Gastroesophageal sphincter (tissue), 4 donors: Measurements from ENCODE around the gene SFMBT2. TPM values are rescaled to one million over a fixed set of nuclear protein-coding genes. Genes with fewer than 3 reads are reported as not detected.

Source experiments
- ATAC-seq: fragments of 150-250 bp; one replicate; pipeline ENCODE4 v1.9.1; 2016; ENCODE audit warnings: mild to moderate bottlenecking, moderate library complexity
- H3K27ac ChIP-seq, 4 donors: fragments of 200-600 bp; sonication (generic) in 3 of 4; 1 replicate in 3 of 4; 2 replicates in 1 of 4; pipeline ENCODE4 v1.5.1; 2016 to 2019
- H3K27me3 ChIP-seq: fragments of 200-600 bp; sonication (generic); one replicate; pipeline ENCODE4 v1.5.1; 2019
- H3K36me3 ChIP-seq, 2 donors: fragments of 200-600 bp; sonication (generic); one replicate each; pipeline ENCODE4 v1.5.1; 2019; ENCODE audit warnings: control low read depth in 1 of 2
- H3K4me1 ChIP-seq, 3 donors: fragments of 200-600 bp; sonication (generic); 1 replicate in 2 of 3; 2 replicates in 1 of 3; pipeline ENCODE4 v1.5.1; 2016 to 2019; ENCODE audit warnings: control low read depth in 2 of 3
- H3K4me3 ChIP-seq, 2 donors: fragments of 200-600 bp; sonication (generic); one replicate each; pipeline ENCODE4 v1.5.1; 2019; ENCODE audit warnings: mild to moderate bottlenecking in 1 of 2, moderate library complexity in 1 of 2
- H3K9me3 ChIP-seq, 3 donors: fragments of 200-600 bp; sonication (generic); one replicate each; pipeline ENCODE4 v1.5.1; 2017 to 2019; ENCODE audit warnings: control low read depth in 2 of 3
- EP300 ChIP-seq: sonication (generic); formaldehyde crosslinking; IDR thresholded peaks from one replicate; pipeline ENCODE4 v1.6.1; 2017; ENCODE audit warnings: antibody characterized with exemption, mild to moderate bottlenecking
- POLR2A ChIP-seq, 2 donors: fragments of 450-650 bp; IDR thresholded peaks; one replicate each; pipeline ENCODE4 v1.6.1; 2017; ENCODE audit warnings: antibody characterized with exemption in 2 of 2, mild to moderate bottlenecking in 2 of 2, moderate library complexity in 1 of 2
- POLR2AphosphoS5 ChIP-seq: sonication (generic); formaldehyde crosslinking; IDR thresholded peaks from one replicate; pipeline ENCODE4 v1.6.1; 2017; ENCODE audit warnings: antibody characterized with exemption
- WGBS, 2 donors: methylation state at CpG; one replicate each; pipeline ENCODE4 v1.1.5; 2018; ENCODE audit warnings: low coverage in 1 of 2; 5-methylcytosine and 5-hydroxymethylcytosine counted together
- total RNA-seq, 4 donors: library from RNA; depleted of rRNA; stranded (reverse); fragments of >200 nt; gene quantifications; one replicate each; pipeline ENCODE4 v1.1.0, GENCODE V29; 2016
- TF ChIP-seq, protein P1 (sequence below), 4 experiments: fragments of 200-600 bp in 2 of 4; fragments of 450-650 bp in 2 of 4; sonication (generic) in 1 of 4; IDR thresholded peaks; one replicate each; pipeline ENCODE4 v1.5.1; 2017 to 2019; ENCODE audit warnings: antibody characterized with exemption in 4 of 4, mild to moderate bottlenecking in 2 of 4, moderate library complexity in 2 of 4

The SFMBT2 gene
- total RNA-seq, 4 donors from 2014 or later: 6.9 to 14.3 (median 11.4) TPM

DNA sequence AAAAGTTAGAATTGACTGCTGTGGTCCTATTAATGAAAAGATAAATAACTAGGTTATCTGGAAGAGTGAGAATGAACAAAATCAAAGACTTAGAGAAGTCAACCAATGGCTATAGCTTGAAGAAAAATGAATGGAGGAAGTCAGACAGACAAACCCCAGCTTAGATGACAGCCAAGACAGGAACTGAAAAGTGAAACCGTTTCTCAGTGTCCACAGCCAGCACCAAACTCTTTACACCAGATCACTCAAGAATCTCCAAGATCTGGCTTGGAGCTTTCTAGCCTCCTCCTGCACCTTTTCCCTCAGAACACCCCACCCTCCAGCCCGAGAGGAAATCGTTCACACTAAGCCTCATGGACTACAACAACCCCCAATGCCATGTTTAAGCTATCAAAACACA is 167.0 kb downstream of the SFMBT2 start:
- Histone ChIP-seq H3K36me3 (peaks cover 0 to 42% of the 10 kb centered on the region in 2 donors), H3K27ac (no peak overlapping the region), H3K4me3 (no peak overlapping the region), H3K4me1 (no peaks in the 10 kb centered on the region), H3K27me3 (no peaks in the 10 kb centered on the region), H3K9me3 (no peaks in the 10 kb centered on the region)
- 47 to 65% methylated on average over 3 of the region's 3 CpGs for WGBS, 2 donors
- ATAC-seq: no peak
- no peak for TF ChIP-seq EP300
- TF ChIP-seq POLR2AphosphoS5: no peak
- no peak for TF ChIP-seq POLR2A (IDR thresholded peaks at IDR 0.05)
- TF ChIP-seq, protein P1, sequence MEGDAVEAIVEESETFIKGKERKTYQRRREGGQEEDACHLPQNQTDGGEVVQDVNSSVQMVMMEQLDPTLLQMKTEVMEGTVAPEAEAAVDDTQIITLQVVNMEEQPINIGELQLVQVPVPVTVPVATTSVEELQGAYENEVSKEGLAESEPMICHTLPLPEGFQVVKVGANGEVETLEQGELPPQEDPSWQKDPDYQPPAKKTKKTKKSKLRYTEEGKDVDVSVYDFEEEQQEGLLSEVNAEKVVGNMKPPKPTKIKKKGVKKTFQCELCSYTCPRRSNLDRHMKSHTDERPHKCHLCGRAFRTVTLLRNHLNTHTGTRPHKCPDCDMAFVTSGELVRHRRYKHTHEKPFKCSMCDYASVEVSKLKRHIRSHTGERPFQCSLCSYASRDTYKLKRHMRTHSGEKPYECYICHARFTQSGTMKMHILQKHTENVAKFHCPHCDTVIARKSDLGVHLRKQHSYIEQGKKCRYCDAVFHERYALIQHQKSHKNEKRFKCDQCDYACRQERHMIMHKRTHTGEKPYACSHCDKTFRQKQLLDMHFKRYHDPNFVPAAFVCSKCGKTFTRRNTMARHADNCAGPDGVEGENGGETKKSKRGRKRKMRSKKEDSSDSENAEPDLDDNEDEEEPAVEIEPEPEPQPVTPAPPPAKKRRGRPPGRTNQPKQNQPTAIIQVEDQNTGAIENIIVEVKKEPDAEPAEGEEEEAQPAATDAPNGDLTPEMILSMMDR (IDR thresholded peaks at IDR 0.05): no peak

DNA sequence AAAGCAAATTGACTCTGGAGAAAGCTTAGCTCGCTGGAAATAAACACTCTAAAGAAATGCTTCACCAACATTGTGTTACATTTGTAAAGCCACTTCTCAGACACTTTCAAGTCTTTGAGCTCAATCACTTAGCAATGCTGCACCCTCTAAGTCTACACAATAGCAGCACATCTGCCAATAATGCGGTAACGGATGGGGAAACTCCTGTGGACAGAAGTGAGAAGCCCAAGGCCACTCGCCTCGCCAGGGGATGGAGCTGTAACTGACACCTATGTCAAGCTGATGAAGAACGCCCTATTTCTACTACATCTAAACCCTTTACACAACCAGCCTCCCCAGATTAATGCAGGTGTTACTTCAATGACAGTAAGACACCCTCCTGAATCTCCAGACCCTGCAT is 167.7 kb downstream of the SFMBT2 start:
- 66 to 100% methylated on average over 2 to 6 of the region's 6 CpGs for whole genome bisulfite sequencing, 2 donors
- ATAC-seq: no peak
- Histone ChIP-seq H3K9me3 (no peaks in the 10 kb centered on the region), H3K36me3 (peaks cover 0 to 39% of the 10 kb centered on the region in 2 donors), H3K4me1 (no peaks in the 10 kb centered on the region), H3K27me3 (no peaks in the 10 kb centered on the region), H3K4me3 (no peak overlapping the region), H3K27ac (no peak overlapping the region)
- no peak for TF ChIP-seq POLR2AphosphoS5
- TF ChIP-seq POLR2A (IDR thresholded peaks at IDR 0.05): no peak
- TF ChIP-seq EP300: no peak
- TF ChIP-seq, protein P1 (IDR thresholded peaks at IDR 0.05): no peak

DNA sequence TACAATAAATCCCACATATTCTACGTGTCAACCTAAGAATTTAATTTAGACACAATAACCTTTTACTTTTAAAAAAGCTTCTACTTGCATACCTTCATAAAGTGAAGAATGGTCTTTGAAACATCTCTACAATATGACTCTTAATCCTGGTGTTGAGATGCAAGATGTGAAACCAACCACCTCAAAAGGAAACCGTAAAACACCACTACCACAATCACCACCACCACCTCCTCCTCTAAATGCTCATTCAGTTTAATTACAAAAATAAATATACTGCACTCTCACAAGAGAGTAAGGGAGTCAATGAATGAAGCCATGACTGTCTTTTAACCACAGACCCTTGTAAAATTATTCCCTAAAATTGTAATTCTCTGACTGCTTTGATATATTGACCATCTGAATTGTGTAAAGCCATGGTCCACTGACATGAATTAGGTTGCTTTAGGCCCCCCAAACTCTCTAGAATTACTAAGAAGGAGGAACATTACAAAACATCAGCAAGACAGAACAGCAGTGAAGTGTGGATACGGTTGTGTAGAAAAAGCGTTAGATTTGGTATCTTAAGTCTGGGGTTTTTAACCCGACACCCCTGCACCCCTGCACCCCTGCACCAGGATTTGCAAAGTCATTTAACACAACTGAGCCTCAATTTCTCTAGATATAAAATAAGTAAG is 171.4 kb downstream of the SFMBT2 start:
- no peaks in the 10 kb centered on the region for H3K27me3 ChIP-seq
- H3K4me3 ChIP-seq: no peak overlapping the region
- no peaks in the 10 kb centered on the region for H3K9me3 ChIP-seq
- H3K4me1 ChIP-seq: no peaks in the 10 kb centered on the region
- 82 to 95% methylated on average over 5 of the region's 5 CpGs for WGBS, 2 donors
- TF ChIP-seq EP300 (no peak), POLR2AphosphoS5 (no peak), POLR2A (IDR thresholded peaks at IDR 0.05) (no peak)
- TF ChIP-seq, protein P1 (IDR thresholded peaks at IDR 0.05): no peak
- H3K27ac ChIP-seq: no peak overlapping the region
- no peak for ATAC-seq
- H3K36me3 ChIP-seq: peaks cover 0 to 43% of the 10 kb centered on the region in 2 donors

DNA sequence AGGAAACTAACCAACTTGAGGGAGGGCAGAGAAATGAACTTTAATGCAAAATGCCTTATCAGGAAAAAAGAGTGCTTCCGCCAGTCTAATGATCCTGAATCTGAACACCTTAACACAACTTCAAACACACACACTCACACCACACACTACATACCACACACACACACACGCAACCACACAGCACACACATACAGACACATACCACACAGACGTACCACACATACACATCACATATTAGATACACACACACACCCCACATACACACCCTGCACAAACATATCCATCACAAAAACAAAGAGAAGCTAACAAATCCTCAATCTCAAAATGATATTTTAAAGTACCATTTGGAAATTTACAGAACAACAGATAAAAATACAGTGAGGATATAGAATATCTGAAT is 175.5 kb downstream of the SFMBT2 start:
- no peaks in the 10 kb centered on the region for H3K9me3 ChIP-seq
- H3K4me3 ChIP-seq: no peak overlapping the region
- 96% methylated on average over 3 of the region's 3 CpGs for WGBS, 2 donors
- no peak for ATAC-seq
- no peak overlapping the region for H3K27ac ChIP-seq
- H3K36me3 ChIP-seq: peaks cover 0 to 13% of the 10 kb centered on the region in 2 donors
- H3K27me3 ChIP-seq: no peaks in the 10 kb centered on the region
- TF ChIP-seq EP300 (no peak), POLR2AphosphoS5 (no peak), POLR2A (IDR thresholded peaks at IDR 0.05) (no peak)
- TF ChIP-seq, protein P1 (IDR thresholded peaks at IDR 0.05): no peak
- no peaks in the 10 kb centered on the region for H3K4me1 ChIP-seq

DNA sequence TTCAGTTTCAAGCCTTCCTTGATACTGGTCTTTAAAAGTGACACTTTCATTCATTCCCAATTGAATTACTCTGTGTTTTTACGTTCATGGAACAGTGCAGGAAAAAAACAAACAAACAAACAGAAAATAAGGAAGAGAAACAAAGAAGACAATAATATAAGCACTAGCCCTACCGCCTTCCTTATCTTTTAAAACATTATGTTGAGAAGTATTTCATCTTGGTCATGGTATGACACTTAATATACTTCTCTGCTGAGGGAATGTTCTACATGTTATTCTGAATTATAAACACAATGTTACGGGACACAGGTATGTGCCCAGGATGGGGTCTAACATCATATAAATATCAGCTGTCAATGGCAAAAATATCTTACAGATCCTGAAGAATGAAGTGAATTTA is 176.7 kb downstream of the SFMBT2 start:
- Histone ChIP-seq H3K27ac (no peak overlapping the region), H3K9me3 (no peaks in the 10 kb centered on the region), H3K36me3 (peaks cover 0 to 13% of the 10 kb centered on the region in 2 donors), H3K4me1 (no peaks in the 10 kb centered on the region), H3K27me3 (no peaks in the 10 kb centered on the region), H3K4me3 (no peak overlapping the region)
- 79 to 88% methylated on average over 3 of the region's 3 CpGs for WGBS, 2 donors
- ATAC-seq: no peak
- TF ChIP-seq EP300 (no peak), POLR2AphosphoS5 (no peak), POLR2A (IDR thresholded peaks at IDR 0.05) (no peak)
- TF ChIP-seq, protein P1 (IDR thresholded peaks at IDR 0.05): no peak
